HG03575 (cell line): ENCODE data around the gene CCDC154.

Experiments
- ATAC-seq: cut with Tn5 transposase; IDR thresholded peaks from one replicate; pipeline ENCODE4 v1.9.1; 2021; ENCODE audit not compliant: unreplicated experiment, insufficient number of reproducible peaks, low FRiP score; ENCODE audit errors: extremely low read depth

Gene CCDC154

GRCh38 chr16:1429631-1430030 is 14.7 kb downstream of the CCDC154 start:
- no peak for ATAC-seq

GRCh38 chr16:1429012-1429411 is 15.3 kb downstream of the CCDC154 start:
- ATAC-seq = no peak

GRCh38 chr16:1428511-1428910 is 15.8 kb downstream of the CCDC154 start:
- ATAC-seq = no peak

GRCh38 chr16:1427473-1428461 is 16.6 kb downstream of the CCDC154 start:
- ATAC-seq = no peak

- ATAC-seq = no peak
Observed at GRCh38 chr16:1426734-1427471, 17.5 kb downstream of the CCDC154 start.

- ATAC-seq = no peak
Observed at GRCh38 chr16:1425616-1426370, 18.6 kb downstream of the CCDC154 start.

- no peak for ATAC-seq
Observed at GRCh38 chr16:1424028-1424427, 20.3 kb downstream of the CCDC154 start.

GRCh38 chr16:1422076-1422475 is 22.3 kb downstream of the CCDC154 start:
- ATAC-seq = no peak

GRCh38 chr16:1420111-1420539 is 24.2 kb downstream of the CCDC154 start:
- no peak for ATAC-seq

GRCh38 chr16:1416521-1416941 is 27.8 kb downstream of the CCDC154 start:
- ATAC-seq = no peak

GRCh38 chr16:1414532-1415260 is 29.7 kb downstream of the CCDC154 start, which contains the start of gene UNKL:
TSS of gene UNKL (minus strand) at chr16:1414704. CDS start at chr16:1414691, 13 bp downstream.
- no peak for ATAC-seq

- no peak for ATAC-seq
Observed at GRCh38 chr16:1413684-1414531, 30.4 kb downstream of the CCDC154 start.

GRCh38 chr16:1412847-1413246 is 31.5 kb downstream of the CCDC154 start:
- ATAC-seq = no peak

- ATAC-seq = no peak
Observed at GRCh38 chr16:1408171-1408837, 36.1 kb downstream of the CCDC154 start.

- no peak for ATAC-seq
Observed at GRCh38 chr16:1407753-1408152, 36.6 kb downstream of the CCDC154 start.

GRCh38 chr16:1403733-1404132 is 40.6 kb downstream of the CCDC154 start:
- ATAC-seq = no peak

- no peak for ATAC-seq
Observed at GRCh38 chr16:1403036-1403435, 41.3 kb downstream of the CCDC154 start.
